PFSK-1 (cell line): ENCODE data around the gene NRBF2.

Source experiments
- FOXP2 ChIP-seq: optimal IDR thresholded peaks from 2 replicates; pipeline ENCODE3; 2011; ENCODE audit warnings: borderline replicate concordance, control low read depth, inconsistent platforms; ENCODE audit not compliant: insufficient read depth; ENCODE audit errors: extremely low read length, extremely low read depth
- POLR2AphosphoS5 ChIP-seq: IDR thresholded peaks from 2 replicates; pipeline ENCODE4 v1.6.1; 2012; ENCODE audit warnings: low read depth, mild to moderate bottlenecking, control low read depth, low read length, moderate library complexity
- REST ChIP-seq, 2 experiments: IDR thresholded peaks; 2 replicates each; pipeline versions ENCODE4 v1.6.1 to v1.8.0; 2011 to 2012; ENCODE audit warnings: low read depth in 2 of 2, low read length in 2 of 2, control low read depth in 1 of 2, inconsistent platforms in 1 of 2, mild to moderate bottlenecking in 1 of 2, moderate library complexity in 1 of 2; ENCODE audit not compliant: insufficient read depth in 1 of 2
- SIN3A ChIP-seq: IDR thresholded peaks from 2 replicates; pipeline ENCODE4 v1.6.1; 2012; ENCODE audit warnings: mild to moderate bottlenecking, low read length, moderate library complexity, borderline replicate concordance; ENCODE audit not compliant: insufficient read depth
- TAF1 ChIP-seq: IDR thresholded peaks from 2 replicates; pipeline ENCODE4 v1.6.1; 2012; ENCODE audit warnings: low read length, control low read depth, borderline replicate concordance; ENCODE audit not compliant: insufficient read depth

- TF ChIP-seq POLR2AphosphoS5 = no peak
- TF ChIP-seq REST (IDR thresholded peaks at IDR 0.05; ENCODE audit: insufficient read depth in 1 of 2, low read depth in 2 of 2, low read length in 2 of 2) = no peak
- TF ChIP-seq SIN3A = no peak
- no peak for TF ChIP-seq TAF1
- TF ChIP-seq FOXP2 = no peak
These were observed 4.2 kb downstream of the NRBF2 start for GRCh38 chr10:63137306-63137705.
